ENCODE measurements around the gene ABCC3.

DNA sequence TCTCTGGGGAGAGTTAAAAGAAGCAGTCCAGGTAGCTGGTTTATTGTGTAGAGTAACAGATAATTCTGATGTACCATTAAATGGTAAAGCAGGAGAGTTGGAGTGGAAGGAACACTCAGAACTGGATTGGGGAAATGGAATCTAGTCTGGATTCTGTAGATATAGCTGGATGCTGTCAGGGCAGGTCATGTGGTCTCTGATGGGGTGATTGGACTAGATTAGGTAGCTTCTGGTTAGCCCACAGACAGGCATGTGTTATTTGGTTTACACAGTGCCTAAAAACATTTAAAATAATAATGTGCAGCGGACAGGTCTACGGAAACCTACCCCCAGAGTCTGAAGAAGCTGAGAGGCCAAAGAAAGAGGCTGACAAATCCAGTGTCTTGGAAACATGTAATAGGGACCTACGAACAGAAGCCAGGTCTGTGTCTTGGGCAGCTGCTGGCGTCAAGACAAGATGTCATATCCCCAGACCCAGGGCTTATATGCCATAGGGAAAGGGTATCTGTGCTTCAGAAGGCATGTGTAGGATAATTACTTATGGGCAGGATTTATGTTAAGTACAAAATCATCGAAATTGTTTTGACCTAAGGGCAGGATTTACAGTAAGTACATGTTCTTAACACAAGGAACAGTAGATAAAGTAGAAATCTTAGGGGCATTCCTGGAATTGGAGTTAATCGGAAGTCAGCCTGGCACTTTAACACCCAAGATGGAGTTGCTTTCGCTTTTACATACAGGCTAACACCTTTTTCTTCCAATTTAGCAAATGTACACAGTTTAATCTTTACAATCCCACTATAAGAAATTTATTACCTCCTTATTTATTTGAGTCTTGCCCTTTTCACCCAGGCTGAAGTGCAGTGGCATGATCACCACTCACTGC, 97.1 kb downstream of the ABCC3 start:
- TF ChIP-seq ARNT (IDR thresholded peaks at IDR 0.05) (no peak), SP1 (IDR thresholded peaks at IDR 0.05) (no peak), ELF4 (IDR thresholded peaks at IDR 0.05) (no peak), FOXA1 (IDR thresholded peaks at IDR 0.05) (no peak), BHLHE40 (IDR thresholded peaks at IDR 0.05; ENCODE audit: borderline replicate concordance) (no peak), SUZ12 (IDR thresholded peaks at IDR 0.05) (no peak), L3MBTL2 (conservative IDR thresholded peaks at IDR 0.05) (no peak), HDGF (IDR thresholded peaks at IDR 0.05; ENCODE audit: borderline replicate concordance) (no peak), FOXM1 (IDR thresholded peaks at IDR 0.05; ENCODE audit: borderline replicate concordance) (no peak), PKNOX1 (IDR thresholded peaks at IDR 0.05) (no peak)

Data from HEK293T (cell line).